HG03571 (cell line): ENCODE data around the gene ADAT3.
A peak's percentile ranks its signal among the peaks of the same experiment; 100 is the strongest.
"Not testable (repeated sequence)": the region's sequence is repeated elsewhere in the genome, so short reads cannot be mapped to it uniquely, and the experiment has no call there.

ENCODE experiments used
- ATAC-seq: cut with Tn5 transposase; IDR thresholded peaks from one replicate; pipeline ENCODE4 v1.9.1; 2021; ENCODE audit not compliant: unreplicated experiment

The ADAT3 gene

GRCh38 chr19:1882786-1883692 lies 22.2 kb upstream of the ADAT3 start:
- ATAC-seq: no peak

GRCh38 chr19:1883784-1884183 lies 21.4 kb upstream of the ADAT3 start:
- no peak for ATAC-seq

GRCh38 chr19:1884291-1884718 lies 20.9 kb upstream of the ADAT3 start:
- no peak for ATAC-seq

GRCh38 chr19:1884719-1885334 lies 20.4 kb upstream of the ADAT3 start:
- peak; percentile 7 for ATAC-seq

- peak; percentile 59 for ATAC-seq
These were observed 19.6 kb upstream of the ADAT3 start, which contains the start of gene ABHD17A for GRCh38 chr19:1885398-1886119. Gene ABHD17A, minus strand, starts transcription at chr19:1885496. Its CDS starts 3,930 bp downstream, at chr19:1881566.

- not testable (repeated sequence) for ATAC-seq
These were observed 18.8 kb upstream of the ADAT3 start for GRCh38 chr19:1886360-1886759.

GRCh38 chr19:1888385-1888784 lies 16.8 kb upstream of the ADAT3 start:
- ATAC-seq: no peak

- ATAC-seq: no peak
These were observed 15.3 kb upstream of the ADAT3 start for GRCh38 chr19:1889907-1890306.

GRCh38 chr19:1893791-1894190 lies 11.4 kb upstream of the ADAT3 start:
- ATAC-seq: no peak

GRCh38 chr19:1896508-1896907 lies 8.7 kb upstream of the ADAT3 start:
- no peak for ATAC-seq

- no peak for ATAC-seq
These were observed 3.2 kb upstream of the ADAT3 start for GRCh38 chr19:1901940-1902404.

GRCh38 chr19:1902923-1903322 lies 2.3 kb upstream of the ADAT3 start:
- no peak for ATAC-seq

GRCh38 chr19:1904860-1905109 lies 414 bp upstream of the ADAT3 start:
- no peak for ATAC-seq

GRCh38 chr19:1905863-1906375 lies 720 bp downstream of the ADAT3 start:
- ATAC-seq: no peak

- no peak for ATAC-seq
These were observed 1.9 kb downstream of the ADAT3 start for GRCh38 chr19:1906985-1907562.

- no peak for ATAC-seq
These were observed 2.6 kb downstream of the ADAT3 start for GRCh38 chr19:1907563-1908363.

GRCh38 chr19:1908364-1908678 lies 3.1 kb downstream of the ADAT3 start:
- no peak for ATAC-seq

GRCh38 chr19:1909761-1910080 lies 4.5 kb downstream of the ADAT3 start:
- no peak for ATAC-seq

- ATAC-seq: no peak
These were observed 5.0 kb downstream of the ADAT3 start for GRCh38 chr19:1910177-1910576.

- ATAC-seq: no peak
These were observed 5.9 kb downstream of the ADAT3 start for GRCh38 chr19:1911098-1911497.

- no peak for ATAC-seq
These were observed 6.8 kb downstream of the ADAT3 start for GRCh38 chr19:1911995-1912394.
